NCI-H2196 treated with DMSO at 0.1 percent for 48 hours (cell line): ENCODE data around the gene PPP2R2C.

Experiments used
- DNase-seq: peaks from one replicate; lab custom pipeline; 2025; ENCODE audit not compliant: unreplicated experiment; lab: John Stamatoyannopoulos, UW

PPP2R2C gene

GRCh38 chr4:6469898-6470501, 2.4 kb downstream of the PPP2R2C start:
- DNase-seq = no peak

GRCh38 chr4:6469144-6469543, 3.3 kb downstream of the PPP2R2C start:
- no peak for DNase-seq

GRCh38 chr4:6468376-6468775, 4.0 kb downstream of the PPP2R2C start:
- DNase-seq = no peak

- no peak for DNase-seq
These were observed 4.8 kb downstream of the PPP2R2C start for GRCh38 chr4:6467600-6467999.

- no peak for DNase-seq
These were observed 5.5 kb downstream of the PPP2R2C start for GRCh38 chr4:6466756-6467381.

- DNase-seq = no peak
These were observed 6.5 kb downstream of the PPP2R2C start for GRCh38 chr4:6465955-6466354.

GRCh38 chr4:6464842-6465588, 7.4 kb downstream of the PPP2R2C start:
- no peak for DNase-seq

- no peak for DNase-seq
These were observed 8.8 kb downstream of the PPP2R2C start for GRCh38 chr4:6463311-6464289.

- no peak for DNase-seq
These were observed 10.9 kb downstream of the PPP2R2C start for GRCh38 chr4:6461301-6462165.

- DNase-seq = no peak
These were observed 11.5 kb downstream of the PPP2R2C start for GRCh38 chr4:6460876-6461275.

GRCh38 chr4:6458528-6458927, 13.9 kb downstream of the PPP2R2C start:
- no peak for DNase-seq

- DNase-seq = no peak
These were observed 16.0 kb downstream of the PPP2R2C start for GRCh38 chr4:6456450-6456849.

- DNase-seq = no peak
These were observed 18.1 kb downstream of the PPP2R2C start for GRCh38 chr4:6454112-6454910.

GRCh38 chr4:6453688-6453990, 18.8 kb downstream of the PPP2R2C start:
- no peak for DNase-seq

- DNase-seq = no peak
These were observed 19.3 kb downstream of the PPP2R2C start for GRCh38 chr4:6452897-6453687.

GRCh38 chr4:6452116-6452896, 20.1 kb downstream of the PPP2R2C start:
- no peak for DNase-seq

GRCh38 chr4:6451309-6451708, 21.1 kb downstream of the PPP2R2C start:
- no peak for DNase-seq

- DNase-seq = no peak
These were observed 21.7 kb downstream of the PPP2R2C start for GRCh38 chr4:6450709-6451108.
